ENCODE measurements around the gene ARHGEF9. TPM values are rescaled to one million over a fixed set of nuclear protein-coding genes. Genes with fewer than 3 reads are reported as not detected.

ARHGEF9 gene
- total RNA-seq, 1 experiment from 2014 or later, result 16.7 TPM

GRCh38 chrX:63657821-63658220, 127.2 kb downstream of the ARHGEF9 start:
- ChIA-PET POLR2A (no interaction called here), CTCF (no interaction called here)
- BruUV-seq (replicated peaks), result no TSS peak
- Histone ChIP-seq H3K36me3 (ENCODE audit: control insufficient read depth, insufficient read depth, low read length) (no peaks in the 10 kb centered on the region), H3K27ac (ENCODE audit: low read length) (no peak overlapping the region), H3K9me3 (ENCODE audit: control insufficient read depth, insufficient read depth, low read depth, low read length) (no peaks in the 10 kb centered on the region), H3K4me3 (ENCODE audit: low read depth in 2 of 2, low read length in 2 of 2) (no peak overlapping the region), H3K27me3 (ENCODE audit: control insufficient read depth, insufficient read depth, low read length) (no peaks in the 10 kb centered on the region), H3K4me1 (ENCODE audit: control insufficient read depth, insufficient read depth, low read length) (no peaks in the 10 kb centered on the region)
- DNase-seq (ENCODE audit: low read depth, low spot score), result no peak
- TF ChIP-seq TCF7L2 (IDR thresholded peaks at IDR 0.05; ENCODE audit: low read depth, low read length), result no peak
- in situ Hi-C loops (cut with HindIII; ENCODE audit: low pct_unique_long_range_greater_than_20kb, low sequenced_read_pairs), result no loop called here
- intact Hi-C loops (cut with micrococcal nuclease; ENCODE audit: unreplicated experiment), result no loop called here
- no peak for ATAC-seq

DNA sequence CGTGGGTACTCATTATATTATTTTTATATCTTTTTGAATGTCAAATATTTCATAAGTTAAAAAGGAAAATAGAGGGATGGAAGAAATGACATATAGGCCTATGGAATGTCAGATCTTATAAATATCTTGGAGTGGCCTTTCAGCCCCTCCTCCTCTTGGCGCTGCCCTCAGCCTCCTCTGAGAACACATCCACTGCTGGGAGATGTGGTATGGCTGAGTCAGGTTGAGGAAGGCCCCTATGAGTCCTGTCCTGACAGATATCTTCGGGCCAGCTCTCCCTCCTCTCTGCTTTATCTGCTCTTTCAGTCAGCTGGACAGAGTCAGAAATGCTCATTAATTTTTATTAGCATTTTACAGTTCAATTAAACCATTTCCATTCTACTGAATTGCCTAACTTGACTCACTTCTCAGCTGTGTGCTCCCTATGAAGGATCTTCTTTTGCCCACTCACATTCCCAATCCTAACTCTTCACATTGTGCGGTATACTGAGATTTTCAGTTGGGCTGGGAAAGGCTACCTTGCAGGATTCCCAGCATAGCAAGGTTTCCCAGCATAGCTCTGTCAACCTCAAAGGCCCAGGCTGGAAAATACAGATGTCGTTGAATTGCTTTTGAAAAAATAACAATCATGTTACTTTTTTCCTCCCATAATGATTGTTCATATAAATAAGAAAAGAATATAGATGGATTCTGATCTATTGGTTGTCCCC, 128.0 kb downstream of the ARHGEF9 start:
- ChIA-PET POLR2A (no interaction called here), CTCF (no interaction called here)
- no peak overlapping the region for H3K27ac ChIP-seq (ENCODE audit: low read length)
- no peaks in the 10 kb centered on the region for H3K36me3 ChIP-seq (ENCODE audit: control insufficient read depth, insufficient read depth, low read length)
- no TSS peak for BruUV-seq (replicated peaks)
- TF ChIP-seq, protein P1, sequence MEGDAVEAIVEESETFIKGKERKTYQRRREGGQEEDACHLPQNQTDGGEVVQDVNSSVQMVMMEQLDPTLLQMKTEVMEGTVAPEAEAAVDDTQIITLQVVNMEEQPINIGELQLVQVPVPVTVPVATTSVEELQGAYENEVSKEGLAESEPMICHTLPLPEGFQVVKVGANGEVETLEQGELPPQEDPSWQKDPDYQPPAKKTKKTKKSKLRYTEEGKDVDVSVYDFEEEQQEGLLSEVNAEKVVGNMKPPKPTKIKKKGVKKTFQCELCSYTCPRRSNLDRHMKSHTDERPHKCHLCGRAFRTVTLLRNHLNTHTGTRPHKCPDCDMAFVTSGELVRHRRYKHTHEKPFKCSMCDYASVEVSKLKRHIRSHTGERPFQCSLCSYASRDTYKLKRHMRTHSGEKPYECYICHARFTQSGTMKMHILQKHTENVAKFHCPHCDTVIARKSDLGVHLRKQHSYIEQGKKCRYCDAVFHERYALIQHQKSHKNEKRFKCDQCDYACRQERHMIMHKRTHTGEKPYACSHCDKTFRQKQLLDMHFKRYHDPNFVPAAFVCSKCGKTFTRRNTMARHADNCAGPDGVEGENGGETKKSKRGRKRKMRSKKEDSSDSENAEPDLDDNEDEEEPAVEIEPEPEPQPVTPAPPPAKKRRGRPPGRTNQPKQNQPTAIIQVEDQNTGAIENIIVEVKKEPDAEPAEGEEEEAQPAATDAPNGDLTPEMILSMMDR (IDR thresholded peaks at IDR 0.05), result no peak
- TF ChIP-seq POLR2AphosphoS5 (IDR thresholded peaks at IDR 0.05; ENCODE audit: low read depth, low read length) (no peak), REST (IDR thresholded peaks at IDR 0.05; ENCODE audit: insufficient read depth in 1 of 2, low read depth in 2 of 2, low read length in 1 of 2) (no peak), SIN3A (IDR thresholded peaks at IDR 0.05; ENCODE audit: borderline replicate concordance, insufficient read depth, low read depth, low read length) (no peak), TCF7L2 (IDR thresholded peaks at IDR 0.05; ENCODE audit: low read depth, low read length) (no peak)
- H3K9me3 ChIP-seq (ENCODE audit: control insufficient read depth, insufficient read depth, low read depth, low read length), result no peaks in the 10 kb centered on the region
- DNase-seq (ENCODE audit: low read depth, low spot score) (no peak), ATAC-seq (no peak)
- intact Hi-C loops (cut with micrococcal nuclease; ENCODE audit: unreplicated experiment), result no loop called here
- H3K27me3 ChIP-seq (ENCODE audit: control insufficient read depth, insufficient read depth, low read length), result no peaks in the 10 kb centered on the region
- H3K4me1 ChIP-seq (ENCODE audit: control insufficient read depth, insufficient read depth, low read length), result no peaks in the 10 kb centered on the region
- H3K4me3 ChIP-seq (ENCODE audit: low read depth in 2 of 2, low read length in 2 of 2), result no peak overlapping the region
- in situ Hi-C loops (cut with HindIII; ENCODE audit: low pct_unique_long_range_greater_than_20kb, low sequenced_read_pairs), result no loop called here

DNA sequence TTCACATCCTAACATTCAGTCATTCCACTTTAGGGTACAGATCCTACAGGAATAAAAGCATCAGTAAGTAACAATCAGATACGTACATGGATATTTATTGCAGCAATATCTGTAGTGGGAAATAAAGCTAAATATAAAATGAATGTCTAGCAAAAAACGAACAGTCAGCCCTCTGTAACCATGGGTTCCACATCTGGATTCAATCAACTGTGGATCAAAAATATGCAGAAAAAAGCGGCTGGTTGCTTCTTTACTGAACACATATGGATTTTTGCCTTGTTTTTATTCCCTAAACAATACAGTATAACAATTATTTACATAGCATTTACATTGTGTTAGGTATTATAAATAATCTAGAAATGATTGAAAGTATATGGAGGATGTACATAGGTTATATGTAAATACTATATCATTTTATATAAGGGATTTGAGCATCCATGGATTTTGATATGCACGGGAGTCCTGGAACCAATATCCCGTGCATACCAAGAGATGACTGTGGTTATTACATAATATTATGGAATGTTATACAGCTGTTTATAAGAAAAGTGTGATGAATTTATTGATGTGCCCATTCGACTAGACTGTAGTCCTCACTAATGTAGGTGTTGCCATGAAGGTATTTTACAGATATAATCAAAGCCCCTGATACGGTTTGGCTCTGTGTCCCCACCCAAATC, 132.8 kb downstream of the ARHGEF9 start:
- no peak for ATAC-seq
- BruUV-seq (replicated peaks), result no TSS peak
- H3K9me3 ChIP-seq (ENCODE audit: control insufficient read depth, insufficient read depth, low read depth, low read length), result no peaks in the 10 kb centered on the region
- no peak for DNase-seq (ENCODE audit: low read depth, low spot score)
- H3K4me3 ChIP-seq (ENCODE audit: low read depth in 2 of 2, low read length in 2 of 2), result no peak overlapping the region
- no peaks in the 10 kb centered on the region for H3K4me1 ChIP-seq (ENCODE audit: control insufficient read depth, insufficient read depth, low read length)
- in situ Hi-C loops (cut with HindIII; ENCODE audit: low pct_unique_long_range_greater_than_20kb, low sequenced_read_pairs), result no loop called here
- ChIA-PET POLR2A (no interaction called here), CTCF (no interaction called here)
- no peaks in the 10 kb centered on the region for H3K27me3 ChIP-seq (ENCODE audit: control insufficient read depth, insufficient read depth, low read length)
- no peaks in the 10 kb centered on the region for H3K36me3 ChIP-seq (ENCODE audit: control insufficient read depth, insufficient read depth, low read length)
- TF ChIP-seq, protein P1 (IDR thresholded peaks at IDR 0.05), result no peak
- TF ChIP-seq POLR2AphosphoS5 (IDR thresholded peaks at IDR 0.05; ENCODE audit: low read depth, low read length) (no peak), SIN3A (IDR thresholded peaks at IDR 0.05; ENCODE audit: borderline replicate concordance, insufficient read depth, low read depth, low read length) (no peak), TCF7L2 (IDR thresholded peaks at IDR 0.05; ENCODE audit: low read depth, low read length) (no peak), REST (IDR thresholded peaks at IDR 0.05; ENCODE audit: insufficient read depth in 1 of 2, low read depth in 2 of 2, low read length in 1 of 2) (no peak)
- no peak overlapping the region for H3K27ac ChIP-seq (ENCODE audit: low read length)
- intact Hi-C loops (cut with micrococcal nuclease; ENCODE audit: unreplicated experiment), result no loop called here
